Measurements from ENCODE around the gene SLC25A44. TPM values are rescaled to one million over a fixed set of nuclear protein-coding genes. Genes with fewer than 3 reads are reported as not detected.

Gene SLC25A44
- total RNA-seq, 2 experiments from 2014 or later: 11.6 to 13.0 TPM

DNA sequence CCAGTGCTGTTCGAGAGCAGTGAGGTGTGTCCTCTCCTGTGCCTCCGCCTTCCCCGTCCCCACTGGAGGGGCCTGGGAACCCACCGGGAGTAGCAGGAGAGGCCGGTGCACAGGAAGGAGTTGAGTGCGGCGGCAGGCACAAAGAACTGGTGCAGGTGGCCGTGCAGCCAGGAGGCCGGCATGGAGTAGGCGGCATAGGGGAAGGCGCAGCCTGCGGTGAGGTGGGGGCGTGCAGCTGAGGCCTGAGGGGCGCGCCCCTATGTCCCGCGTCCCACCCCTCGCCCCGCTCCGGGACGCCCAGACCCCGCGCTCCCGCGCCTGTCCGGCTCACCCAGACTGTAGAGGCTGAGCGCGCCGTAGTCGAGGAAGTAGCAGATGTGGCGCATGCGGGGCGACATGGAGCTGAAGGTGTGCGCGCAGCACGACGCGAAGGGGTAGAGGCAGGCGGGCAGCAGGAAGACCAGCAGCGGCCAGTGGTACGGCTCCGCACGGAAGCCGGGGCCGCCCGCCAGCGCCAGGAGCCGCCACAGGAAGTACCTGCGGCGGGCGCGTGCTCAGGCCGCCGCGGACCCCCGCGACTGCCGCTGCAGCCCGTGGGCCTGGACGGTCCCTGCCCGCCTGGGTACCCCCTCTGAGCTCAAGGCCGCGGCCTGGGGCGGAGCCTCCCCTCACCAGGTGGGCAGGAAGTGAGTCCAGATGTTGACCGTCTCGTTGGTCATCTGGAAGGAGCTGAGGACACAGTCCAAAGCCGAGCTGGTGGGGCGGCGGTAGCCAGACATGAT, 51.7 kb downstream of the SLC25A44 start:
- H3K36me3 Mint-ChIP-seq (ENCODE audit: low read depth): peaks cover 9% of the 10 kb centered on the region
- H3K4me3 Mint-ChIP-seq: peak overlapping the region; percentile 83
- ChIA-PET POLR2A (interaction anchor here (0.9 to 2.4 kb wide), 7 partner anchors 16 to 241 kb away, joined by 3 to 8 read pairs (median 4); partner anchors contain the start of genes PMF1 and SMG5), CTCF (interaction anchor here (1.2 kb wide), 1 partner anchor 20 kb away, joined by 3 read pairs; no protein-coding TSS in a partner anchor)
- peak overlapping the region; percentile 45 for H3K4me3 ChIP-seq (ENCODE audit: low read length)
- H3K27me3 ChIP-seq (ENCODE audit: control insufficient read depth in 1 of 2, insufficient read depth in 2 of 2, low read length in 2 of 2): no peaks in the 10 kb centered on the region
- intact Hi-C loops (cut with DNase I, micrococcal nuclease): no loop called here
- ATAC-seq (ENCODE audit: poor library complexity) (peak; percentile 73), DNase-seq (peak in 13 of 14 experiments; percentile 17 to 69 (median 32))
- no peak overlapping the region for H3K27ac ChIP-seq (ENCODE audit: low read depth in 1 of 2, low read length in 2 of 2)
- peaks cover 18% of the 10 kb centered on the region for H3K36me3 ChIP-seq (ENCODE audit: insufficient read depth, low read length)
- TF ChIP-seq, protein P1, sequence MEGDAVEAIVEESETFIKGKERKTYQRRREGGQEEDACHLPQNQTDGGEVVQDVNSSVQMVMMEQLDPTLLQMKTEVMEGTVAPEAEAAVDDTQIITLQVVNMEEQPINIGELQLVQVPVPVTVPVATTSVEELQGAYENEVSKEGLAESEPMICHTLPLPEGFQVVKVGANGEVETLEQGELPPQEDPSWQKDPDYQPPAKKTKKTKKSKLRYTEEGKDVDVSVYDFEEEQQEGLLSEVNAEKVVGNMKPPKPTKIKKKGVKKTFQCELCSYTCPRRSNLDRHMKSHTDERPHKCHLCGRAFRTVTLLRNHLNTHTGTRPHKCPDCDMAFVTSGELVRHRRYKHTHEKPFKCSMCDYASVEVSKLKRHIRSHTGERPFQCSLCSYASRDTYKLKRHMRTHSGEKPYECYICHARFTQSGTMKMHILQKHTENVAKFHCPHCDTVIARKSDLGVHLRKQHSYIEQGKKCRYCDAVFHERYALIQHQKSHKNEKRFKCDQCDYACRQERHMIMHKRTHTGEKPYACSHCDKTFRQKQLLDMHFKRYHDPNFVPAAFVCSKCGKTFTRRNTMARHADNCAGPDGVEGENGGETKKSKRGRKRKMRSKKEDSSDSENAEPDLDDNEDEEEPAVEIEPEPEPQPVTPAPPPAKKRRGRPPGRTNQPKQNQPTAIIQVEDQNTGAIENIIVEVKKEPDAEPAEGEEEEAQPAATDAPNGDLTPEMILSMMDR (IDR thresholded peaks at IDR 0.05): no peak
- H3K27ac Mint-ChIP-seq: peak overlapping the region; percentile 31
- H3K9me3 Mint-ChIP-seq: no peaks in the 10 kb centered on the region
- H3K4me1 ChIP-seq (ENCODE audit: insufficient read depth, low read length): peaks cover 20% of the 10 kb centered on the region
- H3K9me3 ChIP-seq (ENCODE audit: control insufficient read depth in 1 of 2, insufficient read depth in 1 of 2, low read length in 2 of 2): no peaks in the 10 kb centered on the region
- no peaks in the 10 kb centered on the region for H3K27me3 Mint-ChIP-seq
- peaks cover 21% of the 10 kb centered on the region for H3K4me1 Mint-ChIP-seq (ENCODE audit: low read depth)

DNA sequence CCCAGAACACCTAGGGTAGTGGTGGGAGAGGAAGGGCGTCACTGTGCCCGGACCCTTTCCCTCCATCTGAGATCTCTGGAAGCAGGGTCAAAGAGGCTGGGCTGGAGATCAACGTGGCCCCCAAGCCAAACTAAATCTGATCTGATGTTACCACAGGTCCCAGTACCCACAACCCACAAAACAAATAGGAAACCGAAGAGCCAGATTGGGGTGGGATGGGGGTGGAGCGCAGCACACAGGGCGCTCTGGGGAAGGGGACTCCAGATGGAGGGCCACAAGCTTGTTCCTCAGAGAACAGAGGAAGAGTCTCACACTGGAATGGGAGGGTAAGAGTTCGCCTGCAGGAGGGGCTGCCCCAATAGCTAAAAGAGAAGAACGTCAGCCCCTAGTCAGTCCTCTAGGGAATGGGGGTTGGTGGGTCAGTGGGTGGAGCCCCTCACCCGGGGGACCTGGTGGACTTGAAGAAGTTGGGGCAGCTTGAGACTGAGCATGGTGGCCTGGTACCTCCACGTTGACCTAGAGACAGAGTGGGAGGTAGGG, 52.4 kb downstream of the SLC25A44 start:
- CTCF ChIA-PET: interaction anchor here (1.2 kb wide), 1 partner anchor 21 kb away, joined by 3 read pairs; no protein-coding TSS in a partner anchor
- TF ChIP-seq, protein P1 (IDR thresholded peaks at IDR 0.05): no peak
- intact Hi-C loops (cut with DNase I, micrococcal nuclease): no loop called here
- Mint-ChIP-seq H3K27me3 (no peaks in the 10 kb centered on the region), H3K4me1 (ENCODE audit: low read depth) (peaks cover 21% of the 10 kb centered on the region), H3K36me3 (ENCODE audit: low read depth) (peaks cover 10% of the 10 kb centered on the region), H3K4me3 (peak overlapping the region; percentile 10), H3K27ac (no peak overlapping the region), H3K9me3 (no peaks in the 10 kb centered on the region)
- DNase-seq: no peak
- no peak for ATAC-seq (ENCODE audit: poor library complexity)
- POLR2A ChIA-PET: interaction anchor here (0.9 to 2.4 kb wide), 9 partner anchors 15 to 242 kb away, joined by 3 to 8 read pairs (median 3); partner anchors contain the start of genes PMF1 and SMG5
- Histone ChIP-seq H3K36me3 (ENCODE audit: insufficient read depth, low read length) (peaks cover 22% of the 10 kb centered on the region), H3K27ac (ENCODE audit: low read depth in 1 of 2, low read length in 2 of 2) (no peak overlapping the region), H3K4me1 (ENCODE audit: insufficient read depth, low read length) (peaks cover 22% of the 10 kb centered on the region), H3K4me3 (ENCODE audit: low read length) (peak overlapping the region; percentile 45), H3K27me3 (ENCODE audit: control insufficient read depth in 1 of 2, insufficient read depth in 2 of 2, low read length in 2 of 2) (no peaks in the 10 kb centered on the region), H3K9me3 (ENCODE audit: control insufficient read depth in 1 of 2, insufficient read depth in 1 of 2, low read length in 2 of 2) (no peaks in the 10 kb centered on the region)

DNA sequence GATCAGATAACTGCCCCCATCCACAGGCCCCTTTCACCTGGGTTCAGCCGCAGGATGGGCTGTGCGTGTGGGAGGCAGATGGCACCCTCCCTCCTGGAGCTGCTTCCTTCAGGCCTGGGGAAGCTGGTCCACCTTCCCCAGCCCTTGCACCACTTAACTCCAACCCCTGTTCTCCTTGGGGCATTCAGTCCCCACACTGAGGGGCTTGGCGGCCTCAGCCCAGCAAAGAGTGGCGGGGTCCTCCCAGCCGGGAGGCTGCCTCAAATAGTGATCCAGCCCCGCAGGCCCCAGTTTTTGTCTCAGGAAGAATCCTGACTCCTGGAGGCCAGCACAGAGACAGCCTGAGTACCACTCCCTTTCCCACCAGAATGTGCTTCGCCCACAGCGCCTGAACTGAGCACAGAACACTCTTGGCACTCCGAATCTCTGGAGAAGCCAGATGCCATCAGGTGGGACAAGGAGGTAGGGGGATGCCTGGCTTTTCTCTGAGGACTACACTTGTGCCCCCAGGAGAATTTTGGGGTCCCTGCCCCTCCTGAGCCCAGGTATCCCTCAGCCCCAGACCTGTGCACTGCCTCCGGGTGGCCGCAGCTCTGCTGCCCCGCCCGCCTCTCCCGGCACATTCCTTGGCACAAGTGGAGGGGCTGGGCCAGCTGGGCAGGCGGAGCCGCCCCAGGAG, 53.0 kb downstream of the SLC25A44 start:
- Histone ChIP-seq H3K9me3 (ENCODE audit: control insufficient read depth in 1 of 2, insufficient read depth in 1 of 2, low read length in 2 of 2) (no peaks in the 10 kb centered on the region), H3K4me1 (ENCODE audit: insufficient read depth, low read length) (peaks cover 28% of the 10 kb centered on the region), H3K27ac (ENCODE audit: low read depth in 1 of 2, low read length in 2 of 2) (no peak overlapping the region), H3K36me3 (ENCODE audit: insufficient read depth, low read length) (peaks cover 28% of the 10 kb centered on the region), H3K4me3 (ENCODE audit: low read length) (no peak overlapping the region), H3K27me3 (ENCODE audit: control insufficient read depth in 1 of 2, insufficient read depth in 2 of 2, low read length in 2 of 2) (no peaks in the 10 kb centered on the region)
- Mint-ChIP-seq H3K36me3 (ENCODE audit: low read depth) (peaks cover 10% of the 10 kb centered on the region), H3K27ac (no peak overlapping the region), H3K4me3 (no peak overlapping the region), H3K4me1 (ENCODE audit: low read depth) (peaks cover 21% of the 10 kb centered on the region), H3K27me3 (no peaks in the 10 kb centered on the region), H3K9me3 (no peaks in the 10 kb centered on the region)
- ATAC-seq (ENCODE audit: poor library complexity) (no peak), DNase-seq (peak in 1 of 14 experiments; percentile 21)
- TF ChIP-seq, protein P1 (IDR thresholded peaks at IDR 0.05): no peak
- intact Hi-C loops (cut with DNase I, micrococcal nuclease): no loop called here
- CTCF ChIA-PET: no interaction called here
- POLR2A ChIA-PET: interaction anchor here (0.9 to 2.4 kb wide), 6 partner anchors 15 to 36 kb away, joined by 3 to 8 read pairs (median 3); partner anchors contain the start of genes PMF1 and SMG5

All from CD4-positive, alpha-beta T cell (primary cell).